HepG2 (cell line): ENCODE measurements around the gene CALR. TPM values are rescaled to one million over a fixed set of nuclear protein-coding genes. Genes with fewer than 3 reads are reported as not detected.
A peak's percentile ranks its signal among the peaks of the same experiment; 100 is the strongest.

Source experiments
- FOXA3 ChIP-seq: IDR thresholded peaks from 2 replicates; pipeline ENCODE4 v1.6.1; 2016; ENCODE audit warnings: missing genetic modification reagents, missing compliant biosample characterization
- HDAC1 ChIP-seq: sonication (generic); formaldehyde crosslinking; IDR thresholded peaks from 2 replicates; pipeline ENCODE4 v1.5.1; 2020; ENCODE audit warnings: mild to moderate bottlenecking, missing genetic modification reagents
- KDM6A ChIP-seq: IDR thresholded peaks from 2 replicates; pipeline ENCODE4 v1.6.1; 2016; ENCODE audit warnings: low read depth
- KLF13 ChIP-seq: sonication (generic); formaldehyde crosslinking; IDR thresholded peaks from 2 replicates; pipeline ENCODE4 v1.4.0; 2020; ENCODE audit warnings: mild to moderate bottlenecking, missing genetic modification reagents
- MEIS2 ChIP-seq: sonication (generic); formaldehyde crosslinking; IDR thresholded peaks from 2 replicates; pipeline ENCODE4 v1.9.0; 2021; ENCODE audit warnings: mild to moderate bottlenecking, missing genetic modification reagents
- MYNN ChIP-seq: sonication (generic); formaldehyde crosslinking; IDR thresholded peaks from 2 replicates; pipeline ENCODE4 v1.4.0; 2020; ENCODE audit warnings: mild to moderate bottlenecking, low read depth, missing genetic modification reagents
- NAIF1 ChIP-seq: sonication (generic); formaldehyde crosslinking; IDR thresholded peaks from 2 replicates; pipeline ENCODE4 v1.5.0; 2020; ENCODE audit warnings: mild to moderate bottlenecking, missing genetic modification reagents, borderline replicate concordance
- NFE2 ChIP-seq: sonication (generic); formaldehyde crosslinking; IDR thresholded peaks from 2 replicates; pipeline ENCODE4 v1.4.0; 2020; ENCODE audit warnings: missing genetic modification reagents
- NFYC ChIP-seq: IDR thresholded peaks from 2 replicates; pipeline ENCODE4 v1.6.1; 2016; ENCODE audit warnings: missing genetic modification reagents, missing compliant biosample characterization
- NONO ChIP-seq, 2 experiments: fragments of 450-650 bp in 1 of 2; sonication (generic) in 1 of 2; formaldehyde crosslinking in 1 of 2; IDR thresholded peaks in 1 of 2; conservative IDR thresholded peaks in 1 of 2; 2 replicates each; pipeline versions ENCODE4 v1.6.1 to v1.8.0; 2017 to 2022; ENCODE audit warnings: mild to moderate bottlenecking in 1 of 2, missing genetic modification reagents in 1 of 2, moderate library complexity in 1 of 2
- RAD21 ChIP-seq: fragments of 450-650 bp; formaldehyde crosslinking; IDR thresholded peaks from 2 replicates; pipeline ENCODE4 v1.5.0; 2020; ENCODE audit warnings: mild to moderate bottlenecking
- SIN3B ChIP-seq: fragments of 150-350 bp; IDR thresholded peaks from 2 replicates; pipeline ENCODE4 v1.6.1; 2014; ENCODE audit warnings: low read length
- SRY ChIP-seq: sonication (generic); formaldehyde crosslinking; IDR thresholded peaks from 2 replicates; pipeline ENCODE4 v1.8.0; 2022; ENCODE audit warnings: mild to moderate bottlenecking, missing genetic modification reagents
- TAF1 ChIP-seq: sonication (generic); formaldehyde crosslinking; IDR thresholded peaks from 2 replicates; pipeline ENCODE4 v1.4.0; 2020; ENCODE audit warnings: missing genetic modification reagents
- ZBTB7B ChIP-seq: sonication (generic); formaldehyde crosslinking; IDR thresholded peaks from 2 replicates; pipeline ENCODE4 v1.4.0; 2020; ENCODE audit warnings: missing genetic modification reagents
- ZC3H13 ChIP-seq: sonication (generic); formaldehyde crosslinking; IDR thresholded peaks from 2 replicates; pipeline ENCODE4 v1.8.1; 2023; ENCODE audit warnings: mild to moderate bottlenecking, missing genetic modification reagents, moderate library complexity
- ZKSCAN8 ChIP-seq: IDR thresholded peaks from 2 replicates; pipeline ENCODE4 v1.6.1; 2016; ENCODE audit warnings: borderline replicate concordance, missing genetic modification reagents, missing compliant biosample characterization
- ZNF253 ChIP-seq: sonication (generic); formaldehyde crosslinking; IDR thresholded peaks from 2 replicates; pipeline ENCODE4 v1.8.0; 2022; ENCODE audit warnings: mild to moderate bottlenecking, missing genetic modification reagents, borderline replicate concordance
- ZNF441 ChIP-seq: sonication (generic); formaldehyde crosslinking; IDR thresholded peaks from 2 replicates; pipeline ENCODE4 v1.7.0; 2021; ENCODE audit warnings: missing genetic modification reagents, borderline replicate concordance
- ZNF75D ChIP-seq: sonication (generic); formaldehyde crosslinking; IDR thresholded peaks from 2 replicates; pipeline ENCODE4 v1.8.1; 2023; ENCODE audit warnings: missing genetic modification reagents, mild to moderate bottlenecking, borderline replicate concordance
- ZNF878 ChIP-seq: sonication (generic); formaldehyde crosslinking; IDR thresholded peaks from 2 replicates; pipeline ENCODE4 v1.8.1; 2023; ENCODE audit warnings: mild to moderate bottlenecking, missing genetic modification reagents, moderate library complexity
- polyA plus RNA-seq, 8 experiments: library from polyadenylated mRNA; depleted of rRNA in 3 of 8; stranded (reverse) in 7 of 8; unstranded in 1 of 8; fragments of >200 nt; fragmentation: Illumina TruSeq in 4 of 8; extraction: Trizol in 4 of 8; gene quantifications; 2 replicates each; pipeline versions ENCODE4 v1.2.1 to v1.2.3, GENCODE V29; 2011 to 2016; ENCODE audit warnings: low read depth in 4 of 8, missing spikeins in 1 of 8, mixed read lengths in 1 of 8; ENCODE audit not compliant: insufficient read depth in 1 of 8
- total RNA-seq, 5 experiments: library from RNA; depleted of rRNA; stranded (reverse); fragments of >200 nt; fragmentation: Illumina TruSeq; extraction: Trizol; gene quantifications; 2 replicates each; pipeline ENCODE4 v1.2.3, GENCODE V29; 2016; ENCODE audit warnings: low read depth in 1 of 5
- TF ChIP-seq, protein P1 (sequence below): sonication (generic); formaldehyde crosslinking; IDR thresholded peaks from 2 replicates; pipeline ENCODE4 v1.4.0; 2020; ENCODE audit warnings: mild to moderate bottlenecking, missing genetic modification reagents, borderline replicate concordance
- TF ChIP-seq, protein P2 (sequence below): sonication (generic); formaldehyde crosslinking; IDR thresholded peaks from 2 replicates; pipeline ENCODE4 v1.4.0; 2020; ENCODE audit warnings: missing genetic modification reagents

CALR gene
- total and polyA plus RNA-seq, 2 of the 13 experiments (the other 11 are each of a cell fraction or from before 2014, with no cell fraction given) = 898 to 934 TPM

DNA sequence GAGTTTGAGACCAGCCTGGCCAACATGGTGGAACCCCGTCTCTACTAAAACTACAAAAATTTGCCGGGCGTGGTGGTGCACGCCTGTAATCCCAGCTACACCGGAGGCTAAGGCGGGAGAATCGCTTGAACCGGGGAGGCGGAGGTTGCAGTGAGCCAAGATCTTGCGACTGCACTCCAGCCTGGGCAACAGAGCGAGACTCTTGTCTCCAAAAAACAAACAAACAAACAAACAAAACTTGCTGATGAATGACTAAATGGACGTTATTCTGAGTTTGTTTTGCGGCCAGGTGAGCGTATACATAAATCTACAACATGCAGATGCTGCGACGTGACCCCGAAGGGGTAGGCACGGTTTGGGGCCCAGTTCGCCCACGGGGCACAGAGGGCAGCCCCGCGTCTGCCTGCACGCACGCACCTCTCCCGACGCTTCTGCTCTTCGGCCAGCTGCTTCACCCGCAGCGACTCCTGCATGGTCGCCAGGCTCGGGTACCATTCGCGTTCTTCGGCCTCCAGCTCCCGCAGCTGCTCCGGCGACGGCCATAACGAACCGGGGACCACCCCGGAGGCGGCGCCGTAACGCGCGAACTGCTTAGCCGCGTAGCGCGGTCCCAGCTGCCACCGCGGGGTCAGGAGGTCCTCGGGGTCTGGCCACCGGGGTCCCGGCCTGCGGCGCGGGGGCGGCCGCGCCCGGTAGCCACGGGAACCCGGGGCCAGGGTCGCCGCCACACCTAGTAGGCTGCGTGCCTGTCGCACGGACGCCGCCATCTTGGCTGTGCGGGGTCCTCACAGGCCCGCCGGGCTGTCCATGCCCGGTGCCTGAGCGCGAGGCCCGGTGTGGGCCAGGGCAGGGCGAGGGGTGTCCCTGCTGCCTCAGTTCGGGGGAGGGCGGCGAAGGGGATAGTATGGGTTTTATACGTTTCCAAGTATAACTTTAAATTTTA lies 18.3 kb downstream of the CALR start, which contains the start of gene GADD45GIP1 (continued):
- TF ChIP-seq NAIF1 (CRISPR knock-in tag) = peak; percentile 72; the same call in 1 of the 2 replicates
- TF ChIP-seq, protein P1, sequence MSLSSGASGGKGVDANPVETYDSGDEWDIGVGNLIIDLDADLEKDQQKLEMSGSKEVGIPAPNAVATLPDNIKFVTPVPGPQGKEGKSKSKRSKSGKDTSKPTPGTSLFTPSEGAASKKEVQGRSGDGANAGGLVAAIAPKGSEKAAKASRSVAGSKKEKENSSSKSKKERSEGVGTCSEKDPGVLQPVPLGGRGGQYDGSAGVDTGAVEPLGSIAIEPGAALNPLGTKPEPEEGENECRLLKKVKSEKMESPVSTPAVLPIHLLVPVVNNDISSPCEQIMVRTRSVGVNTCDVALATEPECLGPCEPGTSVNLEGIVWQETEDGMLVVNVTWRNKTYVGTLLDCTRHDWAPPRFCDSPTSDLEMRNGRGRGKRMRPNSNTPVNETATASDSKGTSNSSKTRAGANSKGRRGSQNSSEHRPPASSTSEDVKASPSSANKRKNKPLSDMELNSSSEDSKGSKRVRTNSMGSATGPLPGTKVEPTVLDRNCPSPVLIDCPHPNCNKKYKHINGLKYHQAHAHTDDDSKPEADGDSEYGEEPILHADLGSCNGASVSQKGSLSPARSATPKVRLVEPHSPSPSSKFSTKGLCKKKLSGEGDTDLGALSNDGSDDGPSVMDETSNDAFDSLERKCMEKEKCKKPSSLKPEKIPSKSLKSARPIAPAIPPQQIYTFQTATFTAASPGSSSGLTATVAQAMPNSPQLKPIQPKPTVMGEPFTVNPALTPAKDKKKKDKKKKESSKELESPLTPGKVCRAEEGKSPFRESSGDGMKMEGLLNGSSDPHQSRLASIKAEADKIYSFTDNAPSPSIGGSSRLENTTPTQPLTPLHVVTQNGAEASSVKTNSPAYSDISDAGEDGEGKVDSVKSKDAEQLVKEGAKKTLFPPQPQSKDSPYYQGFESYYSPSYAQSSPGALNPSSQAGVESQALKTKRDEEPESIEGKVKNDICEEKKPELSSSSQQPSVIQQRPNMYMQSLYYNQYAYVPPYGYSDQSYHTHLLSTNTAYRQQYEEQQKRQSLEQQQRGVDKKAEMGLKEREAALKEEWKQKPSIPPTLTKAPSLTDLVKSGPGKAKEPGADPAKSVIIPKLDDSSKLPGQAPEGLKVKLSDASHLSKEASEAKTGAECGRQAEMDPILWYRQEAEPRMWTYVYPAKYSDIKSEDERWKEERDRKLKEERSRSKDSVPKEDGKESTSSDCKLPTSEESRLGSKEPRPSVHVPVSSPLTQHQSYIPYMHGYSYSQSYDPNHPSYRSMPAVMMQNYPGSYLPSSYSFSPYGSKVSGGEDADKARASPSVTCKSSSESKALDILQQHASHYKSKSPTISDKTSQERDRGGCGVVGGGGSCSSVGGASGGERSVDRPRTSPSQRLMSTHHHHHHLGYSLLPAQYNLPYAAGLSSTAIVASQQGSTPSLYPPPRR = no peak
- peak; percentile 25; the same call in 1 of the 2 replicates for TF ChIP-seq ZNF253 (CRISPR knock-in tag)
- TF ChIP-seq MYNN = no peak
- TF ChIP-seq FOXA3 (CRISPR knock-in tag) = 0 out of 2 replicates have a peak, but pooled peaks have one; percentile 18
- TF ChIP-seq TAF1 (CRISPR knock-in tag) = peak; percentile 90
- no peak for TF ChIP-seq NFYC (CRISPR knock-in tag)
- no peak for TF ChIP-seq NONO (IDR thresholded peaks at IDR 0.05)
- peak; percentile 72 for TF ChIP-seq NONO (CRISPR knock-in tag; conservative IDR thresholded peaks at IDR 0.05)
- peak; percentile 71 for TF ChIP-seq SIN3B
- no peak for TF ChIP-seq ZNF75D (CRISPR knock-in tag)
- TF ChIP-seq RAD21 (CRISPR knock-in tag) = peak; percentile 35; the same call in 1 of the 2 replicates
- TF ChIP-seq ZNF441 (CRISPR knock-in tag) = 0 out of 2 replicates have a peak, but pooled peaks have one; percentile 18
- TF ChIP-seq, protein P2, sequence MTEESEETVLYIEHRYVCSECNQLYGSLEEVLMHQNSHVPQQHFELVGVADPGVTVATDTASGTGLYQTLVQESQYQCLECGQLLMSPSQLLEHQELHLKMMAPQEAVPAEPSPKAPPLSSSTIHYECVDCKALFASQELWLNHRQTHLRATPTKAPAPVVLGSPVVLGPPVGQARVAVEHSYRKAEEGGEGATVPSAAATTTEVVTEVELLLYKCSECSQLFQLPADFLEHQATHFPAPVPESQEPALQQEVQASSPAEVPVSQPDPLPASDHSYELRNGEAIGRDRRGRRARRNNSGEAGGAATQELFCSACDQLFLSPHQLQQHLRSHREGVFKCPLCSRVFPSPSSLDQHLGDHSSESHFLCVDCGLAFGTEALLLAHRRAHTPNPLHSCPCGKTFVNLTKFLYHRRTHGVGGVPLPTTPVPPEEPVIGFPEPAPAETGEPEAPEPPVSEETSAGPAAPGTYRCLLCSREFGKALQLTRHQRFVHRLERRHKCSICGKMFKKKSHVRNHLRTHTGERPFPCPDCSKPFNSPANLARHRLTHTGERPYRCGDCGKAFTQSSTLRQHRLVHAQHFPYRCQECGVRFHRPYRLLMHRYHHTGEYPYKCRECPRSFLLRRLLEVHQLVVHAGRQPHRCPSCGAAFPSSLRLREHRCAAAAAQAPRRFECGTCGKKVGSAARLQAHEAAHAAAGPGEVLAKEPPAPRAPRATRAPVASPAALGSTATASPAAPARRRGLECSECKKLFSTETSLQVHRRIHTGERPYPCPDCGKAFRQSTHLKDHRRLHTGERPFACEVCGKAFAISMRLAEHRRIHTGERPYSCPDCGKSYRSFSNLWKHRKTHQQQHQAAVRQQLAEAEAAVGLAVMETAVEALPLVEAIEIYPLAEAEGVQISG (CRISPR knock-in tag) = peak; percentile 69
- TF ChIP-seq KLF13 (CRISPR knock-in tag) = no peak
- no peak for TF ChIP-seq NFE2 (CRISPR knock-in tag)
- peak; percentile 62; the same call in 1 of the 2 replicates for TF ChIP-seq MEIS2
- peak; percentile 78 for TF ChIP-seq HDAC1 (CRISPR knock-in tag)
- TF ChIP-seq SRY (CRISPR knock-in tag) = no peak
- TF ChIP-seq ZNF878 (CRISPR knock-in tag) = no peak
- no peak for TF ChIP-seq KDM6A (CRISPR knock-in tag)
- peak; percentile 60; the same call in 1 of the 2 replicates for TF ChIP-seq ZBTB7B (CRISPR knock-in tag)
- TF ChIP-seq ZC3H13 (CRISPR knock-in tag) = no peak; the same call in 1 of the 2 replicates
- 0 out of 2 replicates have a peak, but pooled peaks have one; percentile 19 for TF ChIP-seq ZKSCAN8
